ENCODE measurements around the gene PARD3B. TPM values are rescaled to one million over a fixed set of nuclear protein-coding genes. Genes with fewer than 3 reads are reported as not detected.

The PARD3B gene
- total RNA-seq, 2 experiments from 2014 or later, result 0.11 to 0.88 TPM

GRCh38 chr2:205568620-205569019 is 1023.3 kb downstream of the PARD3B start:
- TF ChIP-seq, protein P1, sequence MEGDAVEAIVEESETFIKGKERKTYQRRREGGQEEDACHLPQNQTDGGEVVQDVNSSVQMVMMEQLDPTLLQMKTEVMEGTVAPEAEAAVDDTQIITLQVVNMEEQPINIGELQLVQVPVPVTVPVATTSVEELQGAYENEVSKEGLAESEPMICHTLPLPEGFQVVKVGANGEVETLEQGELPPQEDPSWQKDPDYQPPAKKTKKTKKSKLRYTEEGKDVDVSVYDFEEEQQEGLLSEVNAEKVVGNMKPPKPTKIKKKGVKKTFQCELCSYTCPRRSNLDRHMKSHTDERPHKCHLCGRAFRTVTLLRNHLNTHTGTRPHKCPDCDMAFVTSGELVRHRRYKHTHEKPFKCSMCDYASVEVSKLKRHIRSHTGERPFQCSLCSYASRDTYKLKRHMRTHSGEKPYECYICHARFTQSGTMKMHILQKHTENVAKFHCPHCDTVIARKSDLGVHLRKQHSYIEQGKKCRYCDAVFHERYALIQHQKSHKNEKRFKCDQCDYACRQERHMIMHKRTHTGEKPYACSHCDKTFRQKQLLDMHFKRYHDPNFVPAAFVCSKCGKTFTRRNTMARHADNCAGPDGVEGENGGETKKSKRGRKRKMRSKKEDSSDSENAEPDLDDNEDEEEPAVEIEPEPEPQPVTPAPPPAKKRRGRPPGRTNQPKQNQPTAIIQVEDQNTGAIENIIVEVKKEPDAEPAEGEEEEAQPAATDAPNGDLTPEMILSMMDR (IDR thresholded peaks at IDR 0.05), result no peak
- ChIA-PET CTCF (no interaction called here), POLR2A (no interaction called here)
- H3K27ac Mint-ChIP-seq, result no peak overlapping the region
- no peaks in the 10 kb centered on the region for H3K27me3 Mint-ChIP-seq
- no peaks in the 10 kb centered on the region for H3K4me1 Mint-ChIP-seq (ENCODE audit: low read depth)
- no peaks in the 10 kb centered on the region for H3K36me3 Mint-ChIP-seq (ENCODE audit: low read depth)
- H3K4me3 Mint-ChIP-seq, result no peak overlapping the region
- no peaks in the 10 kb centered on the region for H3K9me3 Mint-ChIP-seq
- no peak for DNase-seq
- intact Hi-C loops (cut with micrococcal nuclease), result no loop called here
- no peak for ATAC-seq

DNA sequence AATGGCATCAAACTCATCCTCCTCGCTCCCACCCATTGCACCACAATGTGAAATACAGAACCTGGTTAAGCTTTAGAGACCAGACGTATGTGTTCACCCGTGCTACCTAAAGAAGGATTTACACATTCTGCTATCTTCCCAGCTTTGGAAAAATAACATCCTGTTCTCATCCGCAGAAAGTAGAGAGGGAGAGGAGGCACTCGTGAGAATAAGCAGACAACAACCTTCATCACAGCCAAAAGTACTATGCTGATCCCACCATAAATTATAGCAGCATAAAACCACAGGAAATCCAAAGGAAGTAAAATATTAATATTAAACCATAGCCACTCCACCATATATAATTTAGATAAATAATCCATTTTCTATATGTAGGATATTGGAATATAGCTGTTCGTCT is 1025.4 kb downstream of the PARD3B start:
- Mint-ChIP-seq H3K9me3 (no peaks in the 10 kb centered on the region), H3K36me3 (ENCODE audit: low read depth) (no peaks in the 10 kb centered on the region), H3K27me3 (no peaks in the 10 kb centered on the region), H3K4me3 (no peak overlapping the region), H3K4me1 (ENCODE audit: low read depth) (no peaks in the 10 kb centered on the region), H3K27ac (no peak overlapping the region)
- TF ChIP-seq, protein P1 (IDR thresholded peaks at IDR 0.05), result no peak
- DNase-seq (no peak), ATAC-seq (no peak)
- CTCF ChIA-PET, result no interaction called here
- POLR2A ChIA-PET, result no interaction called here
- intact Hi-C loops (cut with micrococcal nuclease), result no loop called here

DNA sequence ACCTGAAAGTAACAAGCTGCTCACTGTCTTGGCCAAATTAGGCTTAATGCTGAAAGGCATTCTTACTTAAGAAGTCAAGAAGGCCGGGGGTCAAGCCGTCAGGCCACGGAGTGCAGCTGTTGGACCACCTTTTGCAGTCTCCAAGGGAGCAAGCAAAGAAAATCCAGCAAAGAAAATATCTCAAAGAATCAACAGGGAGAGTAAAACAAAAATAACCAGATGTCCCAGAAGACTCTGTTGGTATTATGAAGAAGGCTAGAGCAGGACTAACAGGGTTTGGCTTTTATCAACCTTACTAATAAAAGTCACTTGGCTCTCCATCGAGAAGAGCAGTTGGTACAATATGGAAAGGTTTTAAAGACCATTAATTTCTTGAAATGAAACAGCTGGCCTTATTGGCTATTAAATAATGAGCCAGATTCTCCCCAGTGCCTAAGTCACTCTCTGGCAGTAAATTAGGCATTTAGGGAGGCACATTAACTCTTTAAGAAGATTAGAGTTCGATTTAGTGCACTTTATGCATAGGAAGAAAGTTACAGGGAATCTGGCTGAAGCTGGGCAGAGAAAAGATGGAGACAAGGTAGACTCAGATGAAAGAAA is 1026.2 kb downstream of the PARD3B start:
- H3K27ac Mint-ChIP-seq, result no peak overlapping the region
- H3K36me3 Mint-ChIP-seq (ENCODE audit: low read depth), result no peaks in the 10 kb centered on the region
- ChIA-PET CTCF (no interaction called here), POLR2A (no interaction called here)
- ATAC-seq, result no peak
- no peaks in the 10 kb centered on the region for H3K27me3 Mint-ChIP-seq
- TF ChIP-seq, protein P1 (IDR thresholded peaks at IDR 0.05), result no peak
- no peaks in the 10 kb centered on the region for H3K4me1 Mint-ChIP-seq (ENCODE audit: low read depth)
- DNase-seq, result no peak
- peaks cover 2% of the 10 kb centered on the region for H3K9me3 Mint-ChIP-seq
- H3K4me3 Mint-ChIP-seq, result no peak overlapping the region
- intact Hi-C loops (cut with micrococcal nuclease), result no loop called here

DNA sequence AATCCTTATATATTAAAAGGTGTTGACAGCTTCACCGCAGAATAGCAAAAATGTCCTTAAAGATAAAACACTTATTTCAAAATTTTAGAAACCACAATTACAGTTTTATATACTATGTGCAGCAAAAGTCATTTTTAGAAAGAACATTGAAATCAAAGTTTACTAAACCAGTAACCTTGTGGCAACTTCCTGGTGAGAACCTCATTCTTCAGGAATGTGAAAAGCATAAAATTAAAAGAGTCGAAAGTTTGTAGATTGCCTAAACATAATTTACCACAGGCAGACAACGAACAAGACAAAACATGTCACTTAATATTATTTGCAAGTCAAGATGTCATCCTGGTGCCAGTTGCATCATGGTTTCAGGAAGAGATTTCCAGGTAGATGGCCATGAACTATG is 1028.7 kb downstream of the PARD3B start:
- Mint-ChIP-seq H3K4me3 (no peak overlapping the region), H3K27ac (no peak overlapping the region), H3K4me1 (ENCODE audit: low read depth) (no peaks in the 10 kb centered on the region), H3K27me3 (no peaks in the 10 kb centered on the region), H3K36me3 (ENCODE audit: low read depth) (no peaks in the 10 kb centered on the region), H3K9me3 (peaks cover 4% of the 10 kb centered on the region)
- intact Hi-C loops (cut with micrococcal nuclease), result no loop called here
- DNase-seq, result no peak
- TF ChIP-seq, protein P1 (IDR thresholded peaks at IDR 0.05), result no peak
- POLR2A ChIA-PET, result no interaction called here
- no peak for ATAC-seq
- CTCF ChIA-PET, result no interaction called here

GRCh38 chr2:205579335-205579734 is 1034.1 kb downstream of the PARD3B start:
- H3K4me1 Mint-ChIP-seq (ENCODE audit: low read depth), result no peaks in the 10 kb centered on the region
- CTCF ChIA-PET, result interaction anchor here (2.2 kb wide), 1 partner anchor 8 kb away, joined by 7 read pairs; no protein-coding TSS in a partner anchor
- DNase-seq (no peak), ATAC-seq (no peak)
- H3K36me3 Mint-ChIP-seq (ENCODE audit: low read depth), result no peaks in the 10 kb centered on the region
- intact Hi-C loops (cut with micrococcal nuclease), result no loop called here
- H3K9me3 Mint-ChIP-seq, result peaks cover 4% of the 10 kb centered on the region
- TF ChIP-seq, protein P1 (IDR thresholded peaks at IDR 0.05), result no peak
- H3K4me3 Mint-ChIP-seq, result no peak overlapping the region
- H3K27me3 Mint-ChIP-seq, result no peaks in the 10 kb centered on the region
- POLR2A ChIA-PET, result no interaction called here
- H3K27ac Mint-ChIP-seq, result no peak overlapping the region
